Umbilical cord (tissue), 2 donors: Measurements from ENCODE around the gene BTBD7. TPM values are rescaled to one million over a fixed set of nuclear protein-coding genes. Genes with fewer than 3 reads are reported as not detected.

Experiments
- DNase-seq: peaks from one replicate; pipeline ENCODE4 v3.0.0-alpha.2; 2015; ENCODE audit warnings: low spot score
- total RNA-seq: library from RNA; depleted of rRNA; stranded (reverse); fragments of >200 nt; gene quantifications from one replicate; pipeline ENCODE4 v1.2.3, GENCODE V29; 2014; ENCODE audit warnings: low replicate concordance; ENCODE audit not compliant: insufficient read depth

The BTBD7 gene
- total RNA-seq, 1 donor from 2014 or later, result 54.7 TPM

DNA sequence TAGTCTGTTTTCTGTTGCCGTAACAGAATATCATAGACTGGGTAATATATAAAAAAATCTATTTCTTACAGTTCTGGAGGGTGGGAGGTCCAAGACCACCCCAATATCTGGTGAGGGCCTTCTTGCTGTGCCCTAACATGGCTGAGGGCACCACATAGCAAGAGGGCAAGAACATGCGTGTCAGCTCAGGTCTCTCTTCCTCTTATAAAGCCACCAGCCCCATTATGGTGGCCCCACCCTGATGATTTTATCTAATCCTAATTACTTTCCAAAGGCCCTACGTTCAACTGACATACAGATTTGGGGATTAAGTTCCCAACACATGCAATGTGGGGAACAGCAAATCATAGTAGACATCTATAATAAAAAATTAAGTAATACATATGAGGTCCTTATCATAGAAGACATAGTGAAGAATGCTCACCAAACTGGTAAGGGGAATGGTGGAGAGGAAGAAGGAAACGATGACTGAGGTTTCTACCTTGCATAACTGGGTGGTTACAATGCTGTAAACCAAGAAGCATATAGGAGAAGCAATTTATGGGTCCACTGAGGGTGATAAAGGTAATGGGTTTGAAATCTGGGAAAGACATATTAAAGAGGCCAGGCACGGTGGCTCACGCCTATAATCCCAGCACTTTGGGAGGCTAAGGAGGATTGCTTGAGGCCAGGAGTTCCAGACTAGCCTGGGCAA lies 27.0 kb downstream of the BTBD7 start:
- DNase-seq, result no peak

DNA sequence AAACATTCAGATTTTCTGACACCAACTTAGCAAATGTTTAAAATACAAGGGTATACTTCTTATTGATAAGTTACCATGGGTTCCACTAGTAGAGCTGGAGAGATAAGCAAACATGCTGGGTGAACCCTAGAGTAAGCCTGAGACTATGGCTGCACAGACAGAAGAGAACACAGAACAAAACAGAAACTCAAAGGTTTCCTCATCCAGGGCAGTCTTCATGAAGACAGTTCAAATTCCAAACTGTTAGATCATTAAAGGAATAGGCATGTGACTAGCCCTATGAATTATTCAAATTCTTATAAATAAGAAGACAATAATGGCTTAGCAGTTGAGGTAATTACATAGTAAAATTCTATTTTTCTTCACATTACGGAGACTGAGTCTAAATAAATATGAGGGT lies 28.1 kb downstream of the BTBD7 start:
- no peak for DNase-seq

DNA sequence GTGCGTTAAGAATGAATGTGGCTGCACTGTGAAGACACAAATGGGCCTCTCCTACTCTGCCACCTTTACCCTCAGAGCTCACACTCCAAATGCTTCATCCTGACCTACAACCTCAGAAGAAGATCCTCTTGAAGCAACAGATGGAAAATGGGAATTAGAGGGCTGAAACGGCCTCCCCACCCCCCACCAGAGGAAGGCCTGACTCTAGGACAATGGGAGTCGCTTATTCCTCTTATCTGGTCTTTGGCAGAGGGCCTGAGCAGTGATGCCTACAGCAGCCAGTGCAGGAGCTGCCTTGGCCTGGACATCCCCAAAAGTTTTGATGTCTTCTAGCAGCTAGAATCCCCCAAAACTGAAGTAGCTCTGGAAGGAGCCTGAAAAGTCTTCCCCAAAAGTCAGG lies 29.2 kb downstream of the BTBD7 start:
- peak; percentile 71 for DNase-seq

DNA sequence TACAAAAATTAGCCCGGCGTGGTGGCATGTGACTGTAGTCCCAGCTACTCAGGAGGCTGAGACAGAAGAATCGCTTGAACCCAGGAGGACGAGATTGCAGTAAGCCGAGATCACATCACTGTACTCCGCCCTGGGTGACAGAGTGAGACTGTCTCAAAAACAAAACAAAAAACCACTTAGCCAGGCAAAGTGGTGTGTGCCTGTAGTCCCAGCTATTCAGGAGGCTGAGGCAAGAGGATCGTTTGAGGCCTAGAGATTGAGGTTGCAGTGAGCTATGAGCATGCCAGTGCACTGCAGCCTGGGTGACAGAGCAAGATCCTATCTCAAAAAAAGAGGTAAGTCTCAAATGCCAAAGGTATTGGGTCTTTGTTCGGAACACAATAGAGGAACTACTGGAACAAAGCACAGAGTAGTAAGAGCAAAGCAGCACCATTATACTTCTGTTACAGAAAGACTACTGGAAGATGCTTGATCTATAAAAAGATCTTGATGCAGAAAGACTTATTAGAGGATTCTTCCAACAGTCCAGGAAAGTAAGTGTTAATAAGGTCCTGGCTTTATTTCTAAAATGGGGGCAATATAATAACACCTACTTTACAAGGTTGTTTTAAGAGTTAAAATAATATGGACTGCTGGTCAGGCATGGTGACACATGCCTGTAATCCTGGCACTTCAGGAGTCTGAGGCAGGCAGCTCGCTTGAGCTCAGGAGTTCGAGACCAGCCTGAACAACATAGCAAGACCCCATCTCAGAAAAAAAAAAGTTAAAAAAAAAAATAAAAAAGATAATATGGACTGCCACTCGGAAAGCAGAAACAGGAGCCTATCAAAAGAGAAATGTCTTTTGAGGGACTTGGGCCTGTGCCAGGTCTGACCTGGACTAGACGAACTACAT lies 29.9 kb downstream of the BTBD7 start:
- DNase-seq, result no peak

DNA sequence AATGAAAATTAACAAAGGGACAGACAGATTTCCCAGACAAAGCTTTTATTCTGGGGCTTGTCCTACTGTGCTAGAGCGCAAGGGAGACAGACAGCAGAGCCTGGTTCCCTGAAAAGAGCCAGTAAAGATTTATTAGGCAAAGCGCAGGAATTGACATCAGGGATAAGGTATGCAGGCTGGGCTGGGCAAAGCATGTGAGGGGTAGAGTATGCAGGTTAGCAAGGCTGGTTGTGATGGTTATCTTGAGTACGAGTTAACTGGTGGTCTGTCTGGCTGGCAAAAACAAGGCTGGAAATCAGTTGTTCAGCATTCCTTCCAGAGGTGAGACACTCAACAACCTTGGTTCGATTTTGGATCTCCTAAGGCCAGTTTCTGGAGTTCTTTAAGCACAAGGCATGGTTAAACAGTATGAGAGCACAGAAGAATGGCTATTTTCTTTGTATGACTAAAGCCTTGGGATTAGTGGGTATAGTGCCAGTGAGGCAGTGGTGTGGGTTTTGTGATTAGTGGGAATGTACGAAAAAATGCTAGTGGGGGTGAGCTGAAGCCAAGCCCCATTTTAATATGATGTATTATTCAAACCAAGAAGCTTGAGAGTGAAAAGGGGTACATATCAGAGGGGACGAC lies 30.9 kb downstream of the BTBD7 start:
- peak; percentile 50 for DNase-seq

DNA sequence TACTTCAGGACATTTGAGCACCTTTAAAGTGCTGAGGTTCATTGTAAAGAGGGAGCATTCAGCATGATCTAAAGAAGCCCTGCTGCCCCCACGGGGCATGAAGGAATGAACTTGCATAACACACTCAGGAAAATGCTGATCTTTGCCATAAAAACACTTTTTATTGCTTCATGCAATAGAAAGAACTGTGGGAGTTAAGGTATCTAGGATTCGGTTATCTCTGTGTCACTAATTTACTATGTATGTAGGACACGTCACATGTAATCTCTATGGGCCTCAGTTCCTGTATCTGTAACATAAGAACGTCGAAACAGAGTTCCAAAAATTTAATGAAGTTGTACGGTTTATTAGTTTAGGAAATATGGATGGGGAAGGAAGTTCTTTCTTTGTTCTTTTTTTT lies 33.0 kb downstream of the BTBD7 start:
- DNase-seq, result peak; percentile 50

DNA sequence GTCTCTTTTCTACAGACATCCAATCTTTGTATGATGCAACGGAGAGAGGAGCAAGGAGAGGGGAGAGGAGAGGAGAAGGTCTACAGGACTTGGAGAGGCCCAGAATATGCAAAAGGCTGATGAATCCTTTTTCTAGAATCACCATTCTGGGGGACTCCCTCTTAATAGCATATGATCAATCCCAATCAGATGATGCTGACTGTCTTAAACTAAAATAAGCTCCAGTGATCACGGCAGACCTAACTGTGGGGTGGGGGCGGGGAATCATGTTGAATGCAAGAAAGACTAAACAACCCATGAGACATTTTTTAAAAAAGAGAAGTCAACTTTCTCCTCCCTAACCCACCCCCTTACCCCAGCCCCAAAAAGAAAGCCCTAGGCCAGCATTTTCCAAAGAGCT lies 33.4 kb downstream of the BTBD7 start:
- DNase-seq, result peak; percentile 5

DNA sequence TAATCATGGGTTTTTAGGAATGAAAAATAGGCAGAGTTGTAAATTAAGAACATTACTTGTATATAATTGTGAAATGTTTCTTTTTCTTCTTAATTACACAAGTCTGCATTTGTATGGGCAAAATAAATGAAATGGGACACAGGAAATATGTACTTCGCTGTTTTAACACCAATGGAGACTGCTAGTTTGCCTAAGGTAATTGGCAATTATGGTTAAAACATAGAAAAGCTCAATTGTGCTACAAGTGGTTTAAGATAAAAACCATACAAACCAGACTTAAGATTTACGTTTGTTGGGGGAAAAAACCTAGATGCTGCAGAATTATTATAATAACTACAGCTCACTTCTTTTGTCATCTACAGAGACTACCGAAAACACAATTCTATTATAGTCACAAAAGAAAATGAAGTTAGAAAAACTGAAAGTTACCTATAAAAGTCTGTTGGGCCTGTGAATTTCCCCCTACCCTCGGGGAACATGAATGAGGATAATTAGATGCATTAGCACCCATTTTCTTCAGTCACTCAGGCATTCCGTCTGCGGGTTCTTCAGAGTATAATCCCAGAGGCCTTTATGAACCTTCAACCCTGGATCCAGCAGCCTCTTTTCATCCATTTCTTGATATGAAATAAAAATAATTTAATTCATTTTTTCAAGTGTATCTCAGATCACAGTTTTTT lies 37.2 kb downstream of the BTBD7 start:
- DNase-seq, result no peak

DNA sequence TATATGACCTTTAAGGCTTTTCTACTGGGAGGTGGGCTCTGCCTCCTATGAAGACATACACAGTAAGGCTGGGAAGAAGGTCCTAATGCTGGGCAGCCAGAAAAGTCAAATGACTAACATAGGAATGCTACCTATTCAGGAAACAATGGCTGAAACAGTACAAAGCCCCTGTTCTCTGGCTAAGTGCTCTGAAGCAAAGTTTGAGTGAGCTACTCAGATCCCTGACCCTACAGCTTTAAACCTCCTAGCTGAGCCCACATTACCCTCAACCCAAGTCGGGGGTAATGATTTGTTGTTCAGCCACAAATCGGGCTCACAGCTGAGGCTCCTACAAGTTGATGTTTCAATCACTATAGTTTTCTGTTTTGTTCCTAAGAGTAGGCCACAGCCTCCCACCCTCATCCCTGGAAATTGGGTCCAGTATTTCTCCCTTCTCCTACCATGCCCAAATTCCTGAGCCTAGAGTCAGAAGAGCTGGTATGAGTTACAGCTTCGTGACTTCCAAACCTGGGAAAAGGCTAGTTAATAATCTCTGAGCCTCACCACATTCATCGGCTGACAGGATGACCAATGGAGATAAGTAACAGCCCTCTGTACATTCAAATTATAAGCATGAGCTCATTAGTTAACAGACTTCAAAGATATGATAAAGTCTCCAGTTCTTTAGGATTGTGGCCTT lies 46.5 kb downstream of the BTBD7 start:
- DNase-seq, result no peak

DNA sequence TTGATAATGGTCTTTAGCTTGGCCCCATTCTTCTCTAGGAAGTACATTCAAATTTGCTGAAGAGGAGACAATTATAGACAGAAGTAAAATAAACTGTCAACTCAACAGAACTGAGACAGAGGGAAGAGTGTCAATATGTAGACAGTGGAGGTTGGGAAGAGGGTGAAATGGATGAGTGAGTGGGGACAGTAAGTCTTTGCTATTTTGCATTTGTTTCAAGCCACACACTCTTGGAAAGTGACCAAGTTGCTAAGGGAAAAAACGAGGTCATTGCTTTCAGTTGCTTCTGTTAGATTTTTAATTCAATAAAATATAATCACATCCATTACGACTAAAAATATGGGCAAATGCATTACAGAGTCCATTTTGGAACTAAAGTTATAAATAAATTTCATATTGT lies 47.8 kb downstream of the BTBD7 start:
- DNase-seq, result no peak

DNA sequence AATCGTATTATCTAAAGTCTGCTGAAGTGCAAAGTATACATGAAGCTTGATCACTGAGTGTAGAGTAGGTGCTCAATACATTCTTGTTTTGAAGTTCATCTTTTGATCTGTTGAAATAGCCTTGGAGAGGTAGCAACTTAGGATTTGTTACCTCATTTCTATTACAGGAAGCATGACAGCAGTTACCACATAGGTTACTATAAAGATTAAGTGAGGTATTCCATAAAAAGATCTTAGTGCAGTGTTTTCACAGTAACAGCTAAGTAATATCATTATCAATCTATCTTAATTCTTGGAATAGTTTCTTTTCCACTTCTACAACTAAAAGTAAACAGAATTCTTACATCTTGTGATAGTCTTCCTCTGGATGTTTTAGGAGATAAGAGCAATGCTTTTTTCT lies 50.9 kb downstream of the BTBD7 start:
- no peak for DNase-seq

DNA sequence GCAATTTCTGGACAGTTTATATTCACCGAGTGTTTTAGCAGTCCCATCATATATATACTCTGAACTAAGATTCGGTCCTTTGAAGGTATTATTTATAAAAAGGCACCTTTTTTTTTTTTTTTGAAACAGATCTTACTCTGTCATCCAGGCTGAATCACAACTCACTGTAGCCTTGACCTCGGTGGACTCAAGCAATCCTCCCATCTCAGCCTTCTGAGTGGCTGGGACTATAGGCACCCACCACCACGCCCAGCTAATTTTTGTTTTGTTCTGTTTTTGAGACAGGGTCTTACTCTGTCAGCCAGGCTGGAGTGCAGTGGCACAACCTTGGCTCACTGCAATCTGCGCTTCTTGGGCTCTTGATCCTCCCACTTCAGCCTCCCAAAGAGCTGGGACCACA lies 52.1 kb downstream of the BTBD7 start:
- DNase-seq, result no peak

DNA sequence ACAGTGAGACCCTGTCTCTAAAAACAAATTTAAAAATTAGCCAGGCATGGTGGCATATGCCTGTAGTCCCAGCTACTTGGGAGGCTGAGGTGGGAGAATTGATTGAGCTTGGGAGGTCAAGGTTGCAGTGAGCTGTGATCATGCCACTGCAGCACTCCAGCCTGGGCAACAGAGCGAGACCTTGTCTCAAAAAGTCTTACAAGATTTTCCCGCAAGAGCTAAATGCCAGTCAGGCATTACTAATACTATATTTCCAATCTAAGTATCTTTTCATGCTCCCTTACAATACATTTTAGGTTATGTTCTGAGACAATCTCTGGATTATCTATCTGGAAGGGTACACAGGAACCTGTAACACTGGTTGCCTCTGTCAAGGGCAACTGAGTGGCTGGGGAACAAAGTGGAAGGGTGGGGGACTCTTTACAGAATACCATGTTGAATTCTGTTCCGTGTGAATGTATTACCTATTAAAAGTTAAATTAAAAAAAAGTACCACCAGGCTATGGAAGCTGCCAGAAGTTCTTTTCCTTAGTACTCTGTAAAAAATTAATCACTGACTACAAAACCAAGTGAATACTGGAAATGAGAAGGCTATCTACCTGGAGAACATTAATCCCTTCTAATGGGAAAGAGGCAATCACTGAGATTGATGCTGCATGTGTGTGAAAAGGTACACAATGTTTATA lies 56.7 kb downstream of the BTBD7 start:
- DNase-seq, result no peak

DNA sequence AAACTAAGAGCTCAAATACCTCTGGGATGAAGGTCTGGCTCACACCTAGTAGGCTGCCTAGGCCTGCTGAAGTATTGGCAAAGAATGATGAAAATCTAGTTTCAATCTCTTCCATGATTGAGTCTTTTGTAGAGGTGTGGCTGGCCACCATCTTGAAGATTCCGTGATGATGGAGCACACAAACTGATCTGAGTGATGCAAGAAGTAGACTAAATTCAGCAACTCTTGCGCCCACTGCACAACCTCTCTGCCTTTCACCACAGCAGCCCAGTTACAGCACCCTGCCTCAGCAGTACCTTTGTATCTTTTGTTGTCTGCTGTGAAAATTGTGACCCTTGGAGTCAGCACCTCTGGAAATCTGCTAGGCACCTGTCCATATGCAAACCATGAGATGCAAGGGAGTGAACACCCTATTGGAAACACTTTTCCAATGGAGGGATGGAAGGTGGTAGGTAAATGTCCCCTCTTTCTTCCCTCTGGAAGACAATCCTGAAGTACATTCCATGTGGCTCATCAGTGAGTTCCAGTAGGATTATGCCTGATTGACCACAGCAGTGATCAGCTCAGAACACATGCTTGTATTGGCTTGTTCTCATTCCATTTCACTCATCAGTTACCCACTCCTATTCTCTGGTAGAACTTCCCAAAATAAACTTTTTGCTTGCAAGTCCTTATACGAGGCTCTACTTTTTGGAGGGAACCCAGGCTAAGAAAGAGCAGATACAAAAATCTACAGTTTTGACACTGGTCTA lies 58.6 kb downstream of the BTBD7 start:
- DNase-seq, result no peak

DNA sequence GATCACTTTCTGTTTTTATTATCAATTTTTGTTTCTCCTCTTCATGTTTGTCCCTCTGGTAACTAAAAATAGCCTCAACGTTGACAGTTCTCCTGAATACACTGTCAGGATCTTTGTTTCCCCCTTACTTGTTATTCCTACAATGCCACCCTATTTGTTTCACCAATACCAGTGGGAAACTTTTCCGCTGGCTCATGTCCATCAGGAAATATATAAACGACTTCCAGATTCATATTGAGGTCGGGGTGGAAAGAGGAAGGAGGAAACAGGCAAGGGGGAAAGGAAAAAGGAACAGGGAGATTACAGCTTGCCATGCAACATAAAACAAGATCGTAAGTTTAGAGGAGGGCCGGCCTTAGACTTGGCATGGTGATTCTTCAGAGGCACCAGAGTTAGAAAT lies 61.7 kb downstream of the BTBD7 start:
- no peak for DNase-seq

DNA sequence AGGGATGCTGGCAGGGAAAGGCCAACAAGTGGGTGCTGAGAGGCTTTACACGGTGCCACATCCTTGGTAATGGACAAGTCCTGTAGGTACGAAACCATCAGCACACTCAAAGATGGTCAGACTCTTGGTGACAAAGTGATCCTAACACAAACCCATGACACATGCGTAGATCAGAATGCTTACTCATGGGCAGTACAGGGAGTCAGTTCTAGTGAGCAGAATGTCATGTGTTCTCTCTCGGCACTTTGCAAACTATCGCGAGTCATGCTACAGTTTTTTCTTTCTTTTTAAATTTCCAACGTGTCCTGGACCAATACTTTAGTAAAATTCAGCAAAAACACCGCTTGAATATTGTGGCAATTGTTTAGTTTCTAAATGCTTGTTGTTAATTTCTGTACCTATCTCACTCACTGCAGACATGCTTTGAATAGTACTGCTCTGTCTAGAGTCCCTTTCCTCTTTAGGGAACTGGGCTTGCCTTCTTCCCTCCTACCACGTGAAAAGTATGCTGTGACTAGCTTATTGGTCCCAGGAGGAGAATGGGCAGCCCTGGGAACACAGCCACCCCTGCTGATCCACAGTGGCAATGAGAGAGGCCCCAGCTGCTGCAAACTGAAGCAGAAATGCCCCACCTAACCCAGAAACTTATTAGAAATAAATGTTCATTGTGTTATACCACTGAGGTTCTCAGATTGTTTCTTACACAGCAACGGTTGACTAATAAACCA lies 63.3 kb downstream of the BTBD7 start:
- peak; percentile 14 for DNase-seq

DNA sequence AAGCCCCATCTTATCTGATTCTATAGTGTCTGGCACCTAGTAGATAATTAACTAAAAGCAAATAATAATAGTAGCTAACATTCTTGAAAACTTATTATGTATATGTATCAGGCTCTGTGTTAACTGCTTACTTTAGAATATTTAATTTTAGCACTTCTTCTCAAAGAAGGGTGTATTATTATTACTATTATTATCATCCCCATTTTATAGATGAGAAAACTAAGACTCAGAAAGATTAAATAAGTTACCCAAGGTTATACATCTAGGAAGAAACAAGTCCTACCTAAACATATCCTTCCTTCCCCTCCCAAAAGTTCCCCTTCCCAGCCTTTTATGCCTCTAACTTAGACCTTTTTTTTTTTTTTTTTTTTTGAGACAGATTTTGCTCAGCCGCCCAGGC lies 64.4 kb downstream of the BTBD7 start:
- DNase-seq, result no peak

DNA sequence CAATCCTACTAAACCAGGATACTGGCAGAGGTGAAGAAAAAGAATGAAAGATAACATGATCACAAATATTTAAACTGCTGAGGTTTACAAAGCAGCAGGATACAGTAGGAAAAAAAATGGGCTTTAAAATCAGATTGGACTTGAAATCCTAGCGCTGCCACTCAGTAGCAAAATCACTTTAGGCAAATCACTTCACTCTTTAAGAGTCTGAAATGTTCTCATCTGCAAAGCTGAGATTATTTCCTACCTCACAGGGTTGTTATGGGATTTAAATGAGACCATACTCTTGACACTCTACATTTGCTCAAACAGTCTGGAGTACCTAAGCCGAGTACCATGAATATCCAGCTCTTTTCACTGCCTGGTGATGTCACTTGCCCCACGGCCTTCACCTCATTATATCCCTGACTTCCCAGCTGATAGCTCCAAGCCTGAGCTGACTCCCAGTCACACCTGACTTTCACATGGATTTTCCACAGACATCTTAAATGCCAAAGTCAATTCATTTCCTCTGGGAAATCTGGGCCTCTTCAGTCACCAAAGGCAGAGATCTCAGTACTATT lies 65.6 kb downstream of the BTBD7 start:
- no peak for DNase-seq

DNA sequence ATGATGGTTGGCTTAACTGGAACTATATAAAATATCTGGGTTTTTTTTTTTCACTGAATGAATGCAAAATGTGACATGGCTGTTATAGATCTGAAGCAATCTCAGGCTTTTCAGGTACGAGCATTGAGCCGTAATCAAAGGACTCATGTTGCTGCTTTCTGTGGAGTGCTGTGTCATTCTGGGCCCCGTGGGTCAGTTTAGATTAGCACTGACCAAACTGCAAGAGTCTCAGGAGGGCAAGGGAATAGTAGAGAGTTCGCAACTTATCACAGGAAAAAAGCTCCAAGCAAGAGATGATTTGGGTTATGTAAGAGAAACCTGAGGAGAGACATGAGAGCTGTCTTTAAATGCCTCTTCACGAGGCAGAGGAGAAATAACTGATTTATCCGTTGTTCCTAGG lies 66.7 kb downstream of the BTBD7 start:
- DNase-seq, result no peak
